ENCODE data around the gene S100B. TPM values are rescaled to one million over a fixed set of nuclear protein-coding genes. Genes with fewer than 3 reads are reported as not detected.

The S100B gene
- total and polyA plus RNA-seq, 2 of the 13 experiments (the other 11 are each of a cell fraction or from before 2014, with no cell fraction given), result not detected

- TF ChIP-seq ZFP36L1 (CRISPR knock-in tag; IDR thresholded peaks at IDR 0.05) (no peak), HOXA7 (CRISPR knock-in tag; IDR thresholded peaks at IDR 0.05) (no peak), KLF15 (CRISPR knock-in tag; IDR thresholded peaks at IDR 0.05; ENCODE audit: borderline replicate concordance) (peak; percentile 78), ZNF781 (CRISPR knock-in tag; IDR thresholded peaks at IDR 0.05; ENCODE audit: borderline replicate concordance, not compliant biosample characterization) (peak; percentile 42), ZNF256 (CRISPR knock-in tag; conservative IDR thresholded peaks at IDR 0.05) (no peak), ZNF75D (CRISPR knock-in tag; IDR thresholded peaks at IDR 0.05; ENCODE audit: borderline replicate concordance) (no peak), ZBTB1 (CRISPR knock-in tag; IDR thresholded peaks at IDR 0.05; ENCODE audit: borderline replicate concordance) (no peak), GABPB1 (CRISPR knock-in tag; IDR thresholded peaks at IDR 0.05) (peak; percentile 69), MED13 (CRISPR knock-in tag; IDR thresholded peaks at IDR 0.05) (no peak), ZNF777 (CRISPR knock-in tag; IDR thresholded peaks at IDR 0.05) (peak; percentile 74; the same call in 1 of the 2 replicates), ZNF644 (CRISPR knock-in tag; IDR thresholded peaks at IDR 0.05; ENCODE audit: low read depth) (no peak), SALL1 (CRISPR knock-in tag; IDR thresholded peaks at IDR 0.05) (peak; percentile 82), KDM5A (IDR thresholded peaks at IDR 0.05; ENCODE audit: borderline replicate concordance, low read length) (0 out of 2 replicates have a peak, but pooled peaks have one; percentile 28), REPIN1 (CRISPR knock-in tag; IDR thresholded peaks at IDR 0.05; ENCODE audit: borderline replicate concordance, low read depth) (peak; percentile 87), ARID5B (CRISPR knock-in tag; IDR thresholded peaks at IDR 0.05) (peak; percentile 40; the same call in 1 of the 2 replicates), ZNF430 (CRISPR knock-in tag; IDR thresholded peaks at IDR 0.05) (no peak; the same call in 1 of the 2 replicates), GTF2F1 (IDR thresholded peaks at IDR 0.05; ENCODE audit: low read length) (no peak), MXI1 (IDR thresholded peaks at IDR 0.05; ENCODE audit: borderline replicate concordance, low read depth, low read length) (peak; percentile 90; the same call in 2 of the 3 replicates), ZNF280B (CRISPR knock-in tag; IDR thresholded peaks at IDR 0.05; ENCODE audit: borderline replicate concordance) (peak; percentile 95)
- TF ChIP-seq, protein P1, sequence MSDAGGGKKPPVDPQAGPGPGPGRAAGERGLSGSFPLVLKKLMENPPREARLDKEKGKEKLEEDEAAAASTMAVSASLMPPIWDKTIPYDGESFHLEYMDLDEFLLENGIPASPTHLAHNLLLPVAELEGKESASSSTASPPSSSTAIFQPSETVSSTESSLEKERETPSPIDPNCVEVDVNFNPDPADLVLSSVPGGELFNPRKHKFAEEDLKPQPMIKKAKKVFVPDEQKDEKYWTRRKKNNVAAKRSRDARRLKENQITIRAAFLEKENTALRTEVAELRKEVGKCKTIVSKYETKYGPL (CRISPR knock-in tag; IDR thresholded peaks at IDR 0.05), result no peak
- TF ChIP-seq, protein P2, sequence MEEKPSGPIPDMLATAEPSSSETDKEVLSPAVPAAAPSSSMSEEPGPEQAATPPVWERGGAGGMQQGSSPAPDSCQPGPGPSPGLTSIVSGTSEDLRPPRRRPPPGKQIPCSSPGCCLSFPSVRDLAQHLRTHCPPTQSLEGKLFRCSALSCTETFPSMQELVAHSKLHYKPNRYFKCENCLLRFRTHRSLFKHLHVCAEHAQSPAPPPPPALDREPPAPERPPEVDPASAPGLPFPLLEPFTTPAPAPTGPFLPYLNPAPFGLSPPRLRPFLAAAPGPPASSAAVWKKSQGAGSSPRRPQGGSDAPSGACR (CRISPR knock-in tag; IDR thresholded peaks at IDR 0.05), result peak; percentile 75
Observed at GRCh38 chr21:46635324-46636180, 30.7 kb upstream of the S100B start, which contains the start of gene PRMT2 (continued).

Data from HepG2 (cell line).